D721Med (cell line): ENCODE data around the gene CORO7.

ENCODE experiments used
- DNase-seq: peaks from one replicate; pipeline ENCODE4 v3.0.0; 2011; ENCODE audit warnings: low spot score; ENCODE audit not compliant: insufficient read length
- FAIRE-seq: peaks from 2 replicates; lab custom pipeline; 2011; peaks lifted over from hg19 to GRCh38; lab: Jason Lieb, UNC
- TF ChIP-seq, protein P1 (sequence below): IDR thresholded peaks from 2 replicates; pipeline ENCODE4 v1.5.1; 2012; ENCODE audit warnings: mild to moderate bottlenecking, control low read depth; ENCODE audit not compliant: insufficient read depth; ENCODE audit errors: missing control alignments

CORO7 gene

DNA sequence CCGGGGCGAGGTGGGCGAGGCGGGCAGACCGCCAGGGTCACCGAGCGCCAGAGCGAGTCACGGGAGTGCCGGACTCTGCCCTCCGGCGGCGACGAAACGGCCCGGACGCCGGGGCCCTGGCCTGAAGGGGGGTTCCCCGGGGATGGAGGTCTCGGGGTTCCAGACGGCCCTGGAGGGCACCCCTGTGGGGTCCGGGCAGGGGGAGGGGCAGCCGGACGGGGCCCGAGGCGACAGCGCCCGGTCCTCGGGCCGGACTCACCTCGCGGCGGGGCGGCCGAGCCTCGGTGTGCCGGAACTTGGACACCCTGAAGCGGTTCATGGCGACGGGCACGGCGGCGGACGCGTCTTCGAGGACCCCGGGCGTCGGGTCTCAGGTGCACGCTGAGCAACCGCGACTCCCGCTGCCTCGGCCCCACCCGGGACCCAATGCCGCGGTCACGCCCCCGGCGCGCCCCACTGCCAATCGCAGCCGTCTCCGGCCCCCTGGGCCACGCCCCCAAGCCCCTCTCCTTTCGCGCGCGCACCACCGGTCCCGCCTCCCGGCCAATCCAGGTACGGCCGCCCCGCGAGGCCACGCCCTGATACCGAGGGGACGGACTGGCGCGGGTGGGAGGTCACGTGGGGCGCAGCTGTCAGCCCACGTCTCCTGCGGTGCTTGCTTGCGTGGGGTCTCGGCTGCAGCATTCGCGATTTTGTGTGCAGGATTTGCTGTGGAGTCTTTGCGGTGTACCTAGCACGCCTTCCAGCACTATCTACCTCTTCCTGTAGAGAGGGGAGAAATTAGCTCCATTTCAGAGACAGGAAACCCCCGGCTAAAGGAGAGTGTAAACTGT, at the start of gene CORO7:
CORO7 (minus strand) TSS at position 397 of the 833 bp plus-strand sequence; CDS start at position 319, 78 bp downstream.
- DNase-seq (peak; percentile 94), FAIRE-seq (no peak)

DNA sequence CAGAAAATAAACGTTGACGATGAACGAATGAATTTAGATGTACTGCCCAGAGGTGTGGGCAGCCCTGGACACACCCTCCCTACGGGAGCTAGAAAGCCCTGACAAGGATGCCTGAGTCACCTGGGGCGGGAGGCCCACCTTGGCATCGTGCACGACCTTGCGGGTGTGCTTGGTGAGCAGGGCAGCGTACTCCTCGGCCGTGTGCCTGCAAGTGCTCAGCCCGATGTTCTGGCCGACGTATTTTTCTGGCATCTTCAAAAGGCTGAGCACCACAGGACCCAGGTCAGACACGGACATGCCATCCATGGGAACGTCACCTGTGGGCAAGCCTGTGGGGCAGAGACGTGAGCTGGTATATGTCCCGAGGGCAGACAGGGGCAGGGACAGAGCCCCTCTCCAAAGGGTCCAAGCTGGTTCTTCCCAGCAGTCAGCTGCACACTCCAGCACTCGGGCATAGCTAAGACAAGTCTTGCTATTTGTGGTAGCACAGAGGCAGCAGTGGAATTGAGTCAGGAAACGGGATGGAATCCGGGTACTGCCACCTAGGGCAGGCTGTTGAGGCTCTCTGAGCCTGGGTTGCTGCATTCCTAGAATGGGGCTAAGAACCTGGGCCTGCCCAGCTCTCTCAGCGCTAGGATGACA, 47.2 kb upstream of the CORO7 start:
- FAIRE-seq = no peak
- no peak for DNase-seq
- TF ChIP-seq, protein P1, sequence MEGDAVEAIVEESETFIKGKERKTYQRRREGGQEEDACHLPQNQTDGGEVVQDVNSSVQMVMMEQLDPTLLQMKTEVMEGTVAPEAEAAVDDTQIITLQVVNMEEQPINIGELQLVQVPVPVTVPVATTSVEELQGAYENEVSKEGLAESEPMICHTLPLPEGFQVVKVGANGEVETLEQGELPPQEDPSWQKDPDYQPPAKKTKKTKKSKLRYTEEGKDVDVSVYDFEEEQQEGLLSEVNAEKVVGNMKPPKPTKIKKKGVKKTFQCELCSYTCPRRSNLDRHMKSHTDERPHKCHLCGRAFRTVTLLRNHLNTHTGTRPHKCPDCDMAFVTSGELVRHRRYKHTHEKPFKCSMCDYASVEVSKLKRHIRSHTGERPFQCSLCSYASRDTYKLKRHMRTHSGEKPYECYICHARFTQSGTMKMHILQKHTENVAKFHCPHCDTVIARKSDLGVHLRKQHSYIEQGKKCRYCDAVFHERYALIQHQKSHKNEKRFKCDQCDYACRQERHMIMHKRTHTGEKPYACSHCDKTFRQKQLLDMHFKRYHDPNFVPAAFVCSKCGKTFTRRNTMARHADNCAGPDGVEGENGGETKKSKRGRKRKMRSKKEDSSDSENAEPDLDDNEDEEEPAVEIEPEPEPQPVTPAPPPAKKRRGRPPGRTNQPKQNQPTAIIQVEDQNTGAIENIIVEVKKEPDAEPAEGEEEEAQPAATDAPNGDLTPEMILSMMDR = no peak

More for the DNA sequence above, at the start of gene CORO7:
- TF ChIP-seq, protein P1 = no peak

DNA sequence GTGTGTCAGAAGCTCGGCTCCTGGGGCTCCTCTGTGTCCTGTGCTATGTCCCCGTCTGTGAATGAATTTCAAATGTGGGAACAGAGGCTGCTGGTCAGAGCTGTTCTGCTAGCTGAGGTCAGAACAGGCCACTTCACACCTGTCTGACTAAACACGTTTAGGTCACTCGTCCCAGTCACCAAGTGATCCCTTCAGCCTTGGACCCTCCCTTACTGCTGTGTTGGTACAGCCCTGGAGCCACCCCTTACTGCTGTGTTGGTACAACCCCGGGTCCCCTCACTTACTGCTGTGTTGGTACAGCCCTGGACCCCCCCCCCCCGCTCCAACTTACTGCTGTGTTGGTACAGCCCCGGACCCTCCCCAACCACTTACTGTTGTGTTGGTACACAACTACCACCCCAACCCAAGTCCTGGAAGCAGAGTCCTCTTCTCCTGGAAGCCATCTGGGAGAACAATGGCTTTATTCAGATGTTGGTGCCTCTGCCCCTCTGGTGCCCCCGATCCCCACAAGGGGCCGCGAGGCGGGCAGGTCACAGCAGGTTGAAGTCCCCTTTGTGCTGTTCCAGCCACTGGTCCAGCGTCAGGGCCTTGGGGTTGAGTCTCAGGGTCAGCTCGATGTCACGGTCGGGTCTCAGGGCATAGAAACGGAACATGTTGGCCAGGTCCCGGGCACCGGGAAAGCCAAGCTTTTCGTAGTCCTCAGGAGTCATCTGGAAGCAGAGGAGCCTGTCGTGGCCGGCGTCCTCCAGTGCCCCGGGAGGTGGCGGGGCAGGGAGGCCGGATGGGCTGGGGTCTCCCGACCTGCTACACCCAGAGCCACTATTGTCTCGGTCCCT, 45.1 kb upstream of the CORO7 start:
- FAIRE-seq = no peak
- TF ChIP-seq, protein P1 = no peak

DNA sequence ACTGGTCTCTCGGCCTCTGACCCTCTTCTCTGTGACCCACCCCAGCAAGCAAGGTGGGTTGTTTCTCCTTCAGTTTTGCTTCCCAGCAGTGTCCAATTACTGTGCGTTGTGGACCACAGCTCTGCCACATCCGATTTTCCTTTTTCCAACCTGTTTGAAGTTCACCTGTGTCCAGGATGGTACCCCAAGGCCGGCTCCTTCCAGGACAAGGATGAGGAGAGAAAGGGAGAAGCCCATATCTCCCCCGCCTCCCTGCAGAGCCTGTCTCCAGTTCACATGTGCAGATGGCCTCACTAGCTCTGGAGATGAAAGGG, 44.5 kb upstream of the CORO7 start:
- no peak for DNase-seq
- TF ChIP-seq, protein P1 = no peak
- no peak for FAIRE-seq

More for the DNA sequence above, 45.1 kb upstream of the CORO7 start:
- DNase-seq = no peak

DNA sequence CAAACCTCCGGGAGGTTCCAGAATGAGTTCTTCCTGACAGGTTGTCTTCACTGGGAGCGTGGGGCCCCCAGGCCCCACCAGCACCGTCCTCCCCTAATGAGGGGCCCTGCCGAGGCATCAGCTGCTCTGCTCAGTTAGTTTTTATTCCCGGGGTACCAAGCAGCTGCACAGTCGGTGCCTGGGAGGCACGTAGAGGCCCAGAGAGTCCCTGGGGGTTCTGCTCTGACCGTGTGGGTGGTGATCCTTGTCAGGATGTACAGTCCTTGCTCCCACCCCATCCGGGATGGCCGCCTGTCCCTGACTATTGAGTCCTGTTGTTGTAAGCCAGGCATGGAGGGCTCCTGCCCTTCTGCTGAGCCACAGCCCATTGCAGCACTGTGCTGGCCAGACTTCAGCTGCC, 39.6 kb upstream of the CORO7 start:
- TF ChIP-seq, protein P1 = no peak
- DNase-seq (no peak), FAIRE-seq (no peak)

DNA sequence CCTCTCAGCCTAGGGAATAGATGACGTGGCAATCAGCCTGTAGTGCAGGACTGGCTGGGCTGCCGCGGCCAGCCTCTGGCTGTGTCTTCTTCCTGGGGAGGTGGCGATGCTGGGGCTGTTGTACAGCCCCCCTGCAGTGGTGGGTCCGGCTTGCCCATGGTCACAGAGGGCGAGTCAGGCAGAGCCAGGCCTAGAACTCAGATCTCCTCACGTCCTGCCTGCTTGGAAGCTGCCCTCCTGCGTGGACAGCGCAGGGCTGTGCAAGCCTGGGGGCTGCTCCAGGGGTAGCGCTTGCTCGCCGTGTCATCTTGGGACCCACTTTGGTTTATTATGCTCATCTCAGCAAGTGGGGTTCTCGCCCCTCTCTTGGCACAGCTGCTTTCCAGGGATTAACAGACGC, 38.7 kb upstream of the CORO7 start:
- FAIRE-seq (no peak), DNase-seq (no peak)
- TF ChIP-seq, protein P1 = no peak
